Thyroid gland (tissue), 4 donors: ENCODE measurements around the gene MTARC2.

ENCODE experiments used
- CTCF ChIP-seq, 6 experiments: fragments of 200-600 bp in 3 of 6; fragments of 450-650 bp in 3 of 6; sonication (generic) in 3 of 6; IDR thresholded peaks; one replicate each; pipeline ENCODE4 v1.5.1; 2016 to 2019; ENCODE audit warnings: antibody characterized with exemption in 6 of 6, mild to moderate bottlenecking in 2 of 6, inconsistent platforms in 1 of 6, moderate library complexity in 1 of 6
- POLR2A ChIP-seq, 2 donors: fragments of 450-650 bp; IDR thresholded peaks; one replicate each; pipeline ENCODE4 v1.6.1; 2017; ENCODE audit warnings: antibody characterized with exemption in 2 of 2, mild to moderate bottlenecking in 2 of 2, moderate library complexity in 1 of 2

- no peak for TF ChIP-seq CTCF (IDR thresholded peaks at IDR 0.05)
- no peak for TF ChIP-seq POLR2A (IDR thresholded peaks at IDR 0.05)
These were observed 13.7 kb downstream of the MTARC2 start for GRCh38 chr1:220761688-220762427.
